Natural killer cell (primary cell): Measurements from ENCODE around the gene CSTB. TPM values are rescaled to one million over a fixed set of nuclear protein-coding genes. Genes with fewer than 3 reads are reported as not detected.

Experiments used
- ATAC-seq, 3 donors: fragments of 150-1000 bp in 2 of 3; fragments of 200-7000 bp in 1 of 3; cut with Tn5 transposase; 1 replicate in 1 of 3; 2 replicates in 2 of 3; pipeline ENCODE4 v1.10.0; 2021; ENCODE audit warnings: mild to moderate bottlenecking in 2 of 3, moderate library complexity in 2 of 3
- DNase-seq, 2 donors: peaks; one replicate each; pipeline versions ENCODE4 v3.0.0 to v3.0.0-alpha.2; 2013 to 2021; ENCODE audit warnings: mixed read lengths in 1 of 2
- H3K27ac ChIP-seq: one replicate; pipeline ENCODE4 v1.5.1; 2013; ENCODE audit warnings: mild to moderate bottlenecking, low read length
- H3K27me3 ChIP-seq: one replicate; pipeline ENCODE4 v1.6.1; 2013; ENCODE audit warnings: low read length; ENCODE audit not compliant: control insufficient read depth, insufficient read depth
- H3K36me3 ChIP-seq: one replicate; pipeline ENCODE4 v1.6.1; 2013; ENCODE audit warnings: low read length; ENCODE audit not compliant: control insufficient read depth, insufficient read depth
- H3K4me1 ChIP-seq: one replicate; pipeline ENCODE4 v1.6.1; 2013; ENCODE audit warnings: low read length; ENCODE audit not compliant: control insufficient read depth, insufficient read depth
- H3K4me3 ChIP-seq: one replicate; pipeline ENCODE4 v1.5.1; 2013; ENCODE audit warnings: low read length
- H3K9me3 ChIP-seq: one replicate; pipeline ENCODE4 v1.6.1; 2013; ENCODE audit warnings: low read length; ENCODE audit not compliant: control insufficient read depth, insufficient read depth
- H3K27ac Mint-ChIP-seq, 2 donors: one replicate each; pipeline ENCODE4 v1.8.0; 2022; ENCODE audit warnings: mild to moderate bottlenecking in 2 of 2, mixed read lengths in 2 of 2, moderate library complexity in 1 of 2
- H3K27me3 Mint-ChIP-seq, 2 donors: one replicate each; pipeline ENCODE4 v1.8.0; 2022; ENCODE audit warnings: low read depth in 2 of 2, mixed read lengths in 2 of 2
- H3K36me3 Mint-ChIP-seq: one replicate; pipeline ENCODE4 v1.8.0; 2022; ENCODE audit warnings: mixed read lengths
- H3K4me1 Mint-ChIP-seq, 2 donors: one replicate each; pipeline ENCODE4 v1.8.0; 2022; ENCODE audit warnings: mixed read lengths in 2 of 2
- H3K4me3 Mint-ChIP-seq: one replicate; pipeline ENCODE4 v1.8.0; 2022; ENCODE audit warnings: mild to moderate bottlenecking, moderate library complexity, mixed read lengths
- H3K9me3 Mint-ChIP-seq, 2 donors: one replicate each; pipeline ENCODE4 v1.8.0; 2022; ENCODE audit warnings: mixed read lengths in 2 of 2
- CTCF ChIP-seq: fragments of 200-600 bp; IDR thresholded peaks from one replicate; pipeline ENCODE4 v1.8.0; 2022; ENCODE audit warnings: antibody characterized with exemption
- WGBS: methylation state at CpG from one replicate; pipeline ENCODE4 v1.1.7; 2013; ENCODE audit warnings: missing lambda C conversion rate; ENCODE audit not compliant: insufficient coverage; 5-methylcytosine and 5-hydroxymethylcytosine counted together
- intact Hi-C: fragments of 100-400 bp; cut with micrococcal nuclease; formaldehyde crosslinking; loops from one replicate; pipeline ENCODE4 v1.14.2; 2022
- total RNA-seq, 4 donors: library from RNA; stranded (reverse); fragments of 120-200 nt in 1 of 4; gene quantifications; one replicate each; pipeline versions ENCODE4 v1.2.3 to v1.2.4, GENCODE V29; 2013 to 2022

CSTB gene
- total RNA-seq, 3 donors from 2014 or later (not counting 1 experiment from before 2014, with no cell fraction given), result 18.5 to 23.1 (median 22.7) TPM

- Mint-ChIP-seq H3K27ac (no peak overlapping the region), H3K27me3 (no peaks in the 10 kb centered on the region), H3K36me3 (no peaks in the 10 kb centered on the region), H3K9me3 (no peaks in the 10 kb centered on the region), H3K4me3 (no peak overlapping the region), H3K4me1 (peaks cover 5 to 19% of the 10 kb centered on the region in 2 donors)
- WGBS, result 92% methylated on average over 14 of the region's 14 CpGs
- H3K36me3 ChIP-seq, result peaks cover 68% of the 10 kb centered on the region
- TF ChIP-seq CTCF, result no peak
- no peaks in the 10 kb centered on the region for H3K27me3 ChIP-seq
- H3K4me3 ChIP-seq, result no peak overlapping the region
- DNase-seq (no peak), ATAC-seq (no peak)
- peaks cover 12% of the 10 kb centered on the region for H3K4me1 ChIP-seq
- no peaks in the 10 kb centered on the region for H3K9me3 ChIP-seq
- intact Hi-C loops, result no loop called here
- no peak overlapping the region for H3K27ac ChIP-seq
These were observed 18.7 kb upstream of the CSTB start for GRCh38 chr21:43794857-43795256.

- Mint-ChIP-seq H3K27me3 (no peaks in the 10 kb centered on the region), H3K9me3 (no peaks in the 10 kb centered on the region), H3K4me3 (no peak overlapping the region), H3K36me3 (no peaks in the 10 kb centered on the region), H3K27ac (no peak overlapping the region), H3K4me1 (peaks cover 6 to 19% of the 10 kb centered on the region in 2 donors)
- intact Hi-C loops, result no loop called here
- no peaks in the 10 kb centered on the region for H3K9me3 ChIP-seq
- H3K36me3 ChIP-seq, result peaks cover 67% of the 10 kb centered on the region
- H3K27ac ChIP-seq, result no peak overlapping the region
- no peak overlapping the region for H3K4me3 ChIP-seq
- no peak for DNase-seq
- no peak for TF ChIP-seq CTCF
- H3K4me1 ChIP-seq, result peaks cover 13% of the 10 kb centered on the region
- no peaks in the 10 kb centered on the region for H3K27me3 ChIP-seq
- 83% methylated on average over 12 of the region's 12 CpGs for WGBS
- ATAC-seq, result no peak
These were observed 18.2 kb upstream of the CSTB start for GRCh38 chr21:43794311-43794710.

GRCh38 chr21:43793243-43793642, 17.1 kb upstream of the CSTB start:
- peaks cover 6 to 19% of the 10 kb centered on the region in 2 donors for H3K4me1 Mint-ChIP-seq
- no peak for TF ChIP-seq CTCF
- no peak overlapping the region for H3K27ac Mint-ChIP-seq
- H3K27me3 Mint-ChIP-seq, result no peaks in the 10 kb centered on the region
- H3K36me3 Mint-ChIP-seq, result no peaks in the 10 kb centered on the region
- ATAC-seq (no peak), DNase-seq (no peak)
- 97% methylated on average over 16 of the region's 16 CpGs for WGBS
- Histone ChIP-seq H3K36me3 (peaks cover 57% of the 10 kb centered on the region), H3K4me1 (peaks cover 19% of the 10 kb centered on the region), H3K27ac (no peak overlapping the region), H3K9me3 (no peaks in the 10 kb centered on the region), H3K4me3 (no peak overlapping the region), H3K27me3 (no peaks in the 10 kb centered on the region)
- no peak overlapping the region for H3K4me3 Mint-ChIP-seq
- intact Hi-C loops, result no loop called here
- no peaks in the 10 kb centered on the region for H3K9me3 Mint-ChIP-seq

GRCh38 chr21:43792406-43792805, 16.3 kb upstream of the CSTB start:
- H3K4me1 ChIP-seq, result peaks cover 19% of the 10 kb centered on the region
- H3K9me3 ChIP-seq, result no peaks in the 10 kb centered on the region
- intact Hi-C loops, result no loop called here
- no peaks in the 10 kb centered on the region for H3K27me3 ChIP-seq
- no peak overlapping the region for H3K4me3 Mint-ChIP-seq
- peaks cover 49% of the 10 kb centered on the region for H3K36me3 ChIP-seq
- peaks cover 6 to 19% of the 10 kb centered on the region in 2 donors for H3K4me1 Mint-ChIP-seq
- H3K27me3 Mint-ChIP-seq, result no peaks in the 10 kb centered on the region
- ATAC-seq (no peak), DNase-seq (no peak)
- H3K9me3 Mint-ChIP-seq, result no peaks in the 10 kb centered on the region
- TF ChIP-seq CTCF, result no peak
- no peak overlapping the region for H3K4me3 ChIP-seq
- 86% methylated on average over 8 of the region's 8 CpGs for WGBS
- no peaks in the 10 kb centered on the region for H3K36me3 Mint-ChIP-seq
- no peak overlapping the region for H3K27ac ChIP-seq
- H3K27ac Mint-ChIP-seq, result peak overlapping the region in 1 of 2 donors; percentile 24
